GM18868 (cell line): Measurements from ENCODE around the gene FOXO1.
A peak's percentile ranks its signal among the peaks of the same experiment; 100 is the strongest.
"Not testable (repeated sequence)": the region's sequence is repeated elsewhere in the genome, so short reads cannot be mapped to it uniquely, and the experiment has no call there.

Source experiments
- ATAC-seq: cut with Tn5 transposase; IDR thresholded peaks from one replicate; pipeline ENCODE4 v1.9.1; 2021; ENCODE audit warnings: mild to moderate bottlenecking, moderate library complexity; ENCODE audit not compliant: unreplicated experiment

The FOXO1 gene

GRCh38 chr13:40666933-40667621 lies 636 bp upstream of the FOXO1 start:
- ATAC-seq: peak; percentile 10

GRCh38 chr13:40665126-40666044 lies 1.1 kb downstream of the FOXO1 start:
- ATAC-seq: no peak

DNA sequence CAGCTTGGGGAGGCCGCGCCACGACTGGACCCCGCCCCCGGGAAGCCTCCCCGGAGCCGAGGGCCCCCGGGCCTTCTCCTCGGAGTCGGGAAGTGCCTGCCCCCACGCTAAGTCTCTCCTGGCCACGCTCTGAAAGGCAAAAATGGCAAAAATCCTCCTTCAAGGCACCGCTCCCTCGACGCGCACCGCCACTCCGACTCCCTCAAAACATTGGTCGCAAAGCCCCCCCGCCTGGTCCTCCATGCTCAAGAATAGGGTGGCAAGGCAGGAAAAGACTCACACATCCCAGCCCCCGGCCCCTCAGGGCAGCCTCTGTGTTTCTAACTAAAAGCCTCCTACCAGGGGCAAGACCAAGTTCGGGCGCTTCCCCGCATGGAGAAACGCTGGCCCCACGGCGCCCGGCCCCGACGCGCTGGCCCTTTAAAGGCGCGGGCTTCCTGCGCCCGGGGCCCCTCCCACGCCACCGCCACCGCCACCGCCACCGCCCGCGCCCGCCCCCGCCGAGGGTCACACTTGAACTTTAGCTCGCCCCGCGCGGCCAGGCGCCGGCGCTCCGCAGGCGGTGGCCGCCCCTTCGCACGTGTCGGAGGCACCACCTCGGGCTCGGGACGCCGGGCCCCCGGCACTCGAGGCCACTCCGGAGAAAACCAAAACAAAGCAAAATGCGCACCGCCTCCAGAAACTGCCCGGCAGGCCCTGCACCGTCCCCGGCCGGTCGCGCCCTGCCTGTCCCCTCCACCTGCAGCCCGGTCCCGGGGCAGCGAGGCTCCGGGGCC lies 1.9 kb downstream of the FOXO1 start:
- ATAC-seq: no peak

GRCh38 chr13:40664100-40664349 lies 2.4 kb downstream of the FOXO1 start:
- not testable (repeated sequence) for ATAC-seq

DNA sequence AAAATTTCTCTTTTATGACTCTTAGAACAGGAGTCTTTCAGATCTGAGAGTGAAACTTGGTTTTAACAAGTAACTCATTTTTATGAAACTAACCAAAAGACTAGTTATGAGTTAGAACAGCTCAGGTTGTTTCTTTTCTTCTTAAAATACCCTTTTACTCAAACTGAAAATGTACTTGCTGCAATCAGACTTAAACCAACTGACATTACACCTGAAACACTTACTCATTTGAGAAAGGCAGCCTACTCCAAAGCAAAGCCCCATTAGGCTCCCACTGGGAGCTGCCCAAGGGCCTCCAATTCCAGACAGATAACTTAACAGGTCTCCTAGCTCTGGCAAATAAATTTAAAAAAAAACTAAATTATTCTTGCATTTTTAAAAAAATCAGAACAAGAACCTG lies 3.6 kb downstream of the FOXO1 start:
- ATAC-seq: peak; percentile 38

DNA sequence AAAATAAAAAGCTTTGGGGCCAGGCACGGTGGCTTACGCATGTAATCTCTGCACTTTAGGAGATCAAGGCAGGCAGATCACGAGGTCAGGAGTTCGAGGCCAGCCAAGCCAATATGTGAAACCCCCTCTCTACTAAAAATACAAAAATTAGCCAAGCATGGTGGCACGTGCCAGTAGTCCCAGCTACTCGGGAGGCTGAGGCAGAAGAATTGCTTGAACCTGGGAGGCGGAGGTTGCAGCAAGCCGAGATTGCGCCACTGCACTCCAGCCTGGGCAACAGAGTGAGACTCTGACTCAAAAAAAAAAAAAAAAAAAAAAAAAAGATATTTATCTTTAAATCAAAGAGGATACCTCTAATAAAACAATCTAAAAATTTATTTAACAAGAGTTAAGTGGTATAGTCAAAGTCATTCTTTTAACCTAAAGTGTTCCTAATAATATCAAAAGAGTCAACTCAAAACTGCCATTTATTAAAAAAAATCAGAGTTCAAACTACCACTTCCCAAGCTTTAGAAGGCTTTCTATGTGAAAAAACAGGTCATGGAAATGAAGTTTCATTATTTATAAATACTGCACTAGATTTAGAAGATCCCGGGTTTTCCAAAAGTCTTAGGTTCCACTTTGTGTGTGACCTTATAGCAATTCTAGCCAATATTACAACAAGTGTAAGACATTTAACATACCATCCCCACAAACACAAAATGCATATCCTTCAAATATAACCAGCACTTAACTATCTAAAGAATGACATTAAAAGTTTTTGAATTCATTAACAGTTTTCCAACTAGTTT lies 4.4 kb downstream of the FOXO1 start:
- ATAC-seq: no peak

- no peak for ATAC-seq
Measured at GRCh38 chr13:40660692-40661091, 5.7 kb downstream of the FOXO1 start.

GRCh38 chr13:40660141-40660664 lies 6.2 kb downstream of the FOXO1 start:
- ATAC-seq: no peak

DNA sequence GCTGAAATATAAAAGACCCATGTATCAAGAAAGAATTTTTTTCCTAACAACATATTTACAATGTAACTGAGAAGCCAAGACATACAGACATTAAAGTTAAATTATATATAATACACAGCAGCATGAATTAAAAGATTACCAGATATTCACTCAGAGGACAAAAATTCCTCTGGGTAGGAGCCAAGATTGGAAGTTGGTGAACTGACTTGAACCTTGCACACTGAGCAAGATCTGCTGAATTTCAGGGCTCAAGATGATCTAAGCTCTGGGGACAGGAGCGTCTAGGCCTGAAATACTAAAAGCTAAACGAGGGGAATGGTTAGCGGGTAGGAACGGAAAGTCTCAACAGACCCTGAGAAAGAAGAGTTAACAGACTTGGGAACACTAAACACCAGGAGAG lies 8.5 kb downstream of the FOXO1 start:
- no peak for ATAC-seq

- ATAC-seq: no peak
Measured at GRCh38 chr13:40657307-40657706, 9.1 kb downstream of the FOXO1 start.

DNA sequence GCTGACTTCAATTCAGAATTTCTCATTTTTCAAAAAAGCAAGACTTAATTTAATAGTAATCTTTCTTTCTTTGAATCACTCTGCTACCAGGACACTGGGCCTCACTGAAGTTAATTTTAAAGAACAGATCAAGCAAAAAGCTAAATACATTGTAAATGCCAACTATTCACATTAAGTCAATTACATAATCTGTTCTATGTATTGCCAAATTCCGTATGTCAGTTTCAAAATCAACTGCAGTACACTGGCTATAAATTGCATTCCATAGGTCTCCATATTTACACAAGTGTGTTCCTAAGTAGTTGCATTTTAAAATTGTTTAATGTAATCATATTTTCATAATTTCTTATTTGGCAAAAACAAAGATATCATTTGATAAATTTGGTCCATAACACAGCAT lies 10.1 kb downstream of the FOXO1 start:
- ATAC-seq: no peak

DNA sequence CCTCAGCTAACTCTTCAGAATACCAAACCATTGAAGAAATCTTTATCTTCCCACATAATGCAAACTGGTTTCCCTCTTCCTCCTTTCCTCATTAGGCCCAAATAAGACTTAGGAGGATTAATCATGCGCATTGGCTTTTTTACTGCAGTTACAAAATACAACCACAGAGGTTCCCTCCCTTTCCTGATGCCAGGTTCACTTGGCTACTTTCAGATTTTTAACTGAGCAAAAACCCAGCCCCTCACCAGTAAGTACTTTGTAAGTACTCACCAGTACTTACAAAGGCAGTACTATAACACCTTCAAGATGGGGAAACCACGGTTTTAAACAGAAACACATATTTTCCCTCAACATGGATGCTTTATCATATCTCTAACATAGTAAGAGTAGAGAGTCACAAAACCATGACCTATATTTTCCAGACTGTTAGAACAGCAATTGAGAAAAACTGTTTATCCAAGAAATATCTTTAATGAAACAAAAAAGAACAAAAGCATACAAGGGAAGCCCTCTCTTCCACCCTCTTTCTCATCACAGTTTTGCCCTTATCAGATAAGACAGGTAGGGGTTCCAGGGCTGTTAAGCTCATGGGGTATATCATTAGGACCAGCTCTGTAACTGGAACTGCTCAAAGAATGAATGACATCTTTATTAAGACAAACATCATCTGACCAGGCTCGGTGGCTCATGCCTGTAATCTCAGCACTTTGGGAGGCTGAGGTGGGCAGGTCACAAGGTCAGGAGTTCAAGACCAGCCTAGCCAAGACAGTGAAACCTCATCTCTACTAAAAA lies 12.7 kb downstream of the FOXO1 start:
- no peak for ATAC-seq

- ATAC-seq: no peak
Measured at GRCh38 chr13:40652588-40652940, 13.9 kb downstream of the FOXO1 start.

- ATAC-seq: no peak
Measured at GRCh38 chr13:40651866-40652587, 14.4 kb downstream of the FOXO1 start.

DNA sequence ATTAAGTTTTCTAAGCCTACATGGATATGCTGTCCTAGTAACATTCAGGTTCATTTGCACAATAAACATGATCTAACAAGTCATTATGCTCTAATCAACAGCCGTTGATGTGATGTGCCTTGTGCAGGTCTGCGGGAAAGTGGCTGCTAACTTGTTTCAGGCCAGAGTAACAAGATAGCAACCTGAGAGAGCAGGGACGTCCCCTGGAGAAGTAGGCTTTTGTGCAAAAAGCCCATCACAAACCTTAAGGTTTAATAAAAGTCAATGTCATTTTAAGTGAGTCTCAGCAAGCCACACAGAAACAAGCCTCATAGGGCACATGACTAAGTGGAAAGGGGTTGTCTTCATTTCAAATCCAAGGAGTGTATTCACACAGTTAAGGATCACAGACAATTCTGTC lies 17.6 kb downstream of the FOXO1 start:
- ATAC-seq: no peak

GRCh38 chr13:40648040-40648439 lies 18.4 kb downstream of the FOXO1 start:
- ATAC-seq: no peak

DNA sequence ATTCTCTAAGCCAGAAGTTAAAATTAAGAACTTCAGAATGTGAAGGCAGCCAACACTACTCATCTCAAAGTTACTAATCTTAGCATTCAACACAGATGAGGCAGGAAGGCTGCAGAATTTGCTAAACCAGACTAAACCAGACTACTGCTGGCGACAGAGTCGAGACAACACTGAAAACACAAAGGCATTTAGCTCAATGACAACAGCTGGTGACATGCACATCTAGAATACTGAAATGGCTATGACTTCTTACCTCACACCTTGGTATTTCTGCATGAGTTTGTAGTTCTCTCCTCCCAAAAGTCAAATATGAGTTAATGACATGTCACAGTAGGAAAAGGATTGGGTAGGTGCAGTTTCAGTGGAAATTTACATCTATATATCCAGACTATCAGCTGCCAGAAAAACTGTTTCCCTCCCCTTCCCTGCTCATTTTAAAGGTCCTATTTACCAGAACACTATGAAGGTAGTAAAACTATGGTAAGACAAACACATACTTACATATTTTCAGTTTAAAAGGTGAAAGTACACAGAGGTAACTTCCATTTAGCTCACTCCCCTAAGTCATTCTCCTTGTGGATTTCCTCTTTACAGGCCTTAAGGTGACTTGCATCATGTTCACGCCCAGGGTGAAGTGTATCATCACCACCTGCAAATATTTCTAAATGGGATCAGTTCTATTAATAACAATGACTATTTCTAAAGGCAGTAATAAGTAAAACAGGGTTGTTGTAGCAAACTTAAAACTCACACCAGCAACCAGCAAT lies 21.4 kb downstream of the FOXO1 start:
- ATAC-seq: peak; percentile 54

- no peak for ATAC-seq
Measured at GRCh38 chr13:40640845-40641458, 25.5 kb downstream of the FOXO1 start.
